GM21825 (cell line): Measurements from ENCODE around the gene MRM1.

ENCODE experiments used
- ATAC-seq: cut with Tn5 transposase; IDR thresholded peaks from one replicate; pipeline ENCODE4 v1.9.1; 2021; ENCODE audit warnings: mild to moderate bottlenecking, moderate library complexity; ENCODE audit not compliant: unreplicated experiment

Gene MRM1

DNA sequence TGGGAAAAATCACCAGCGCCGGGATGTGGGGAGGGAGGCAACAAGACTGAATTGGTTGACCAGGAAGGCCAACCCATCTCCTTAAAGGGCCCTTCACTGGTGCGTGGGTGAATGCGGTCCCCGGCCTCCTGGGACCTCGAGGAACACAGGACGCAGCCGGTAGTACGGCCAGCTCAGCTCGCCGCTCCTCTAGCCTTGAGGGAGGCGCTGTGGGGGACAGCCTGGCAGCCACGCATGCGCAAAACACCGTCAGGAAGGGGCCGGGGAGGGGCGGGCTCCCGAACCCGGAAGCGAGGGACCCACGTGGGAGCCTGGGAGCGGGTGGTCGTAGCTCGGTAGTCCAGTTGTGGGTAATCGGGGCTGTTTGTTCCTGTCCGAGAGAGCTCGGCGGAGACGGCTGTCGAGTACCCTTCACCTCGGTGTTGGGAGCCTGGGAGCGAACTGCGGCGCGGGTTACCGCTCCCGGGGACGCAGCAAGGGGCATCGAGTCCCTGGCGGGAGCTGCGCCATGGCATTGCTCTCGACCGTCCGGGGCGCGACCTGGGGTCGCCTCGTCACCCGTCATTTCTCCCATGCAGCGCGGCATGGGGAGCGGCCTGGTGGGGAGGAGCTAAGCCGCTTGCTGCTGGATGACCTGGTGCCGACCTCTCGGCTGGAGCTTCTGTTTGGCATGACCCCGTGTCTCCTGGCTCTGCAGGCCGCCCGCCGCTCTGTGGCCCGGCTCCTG, at the start of gene MRM1:
TSS of gene MRM1 (plus strand) at position 281 of the 727 bp plus-strand sequence. CDS start at position 509, 228 bp downstream.
- peak; percentile 60 for ATAC-seq

GRCh38 chr17:36553459-36553858, 47.9 kb upstream of the MRM1 start:
- ATAC-seq: no peak

GRCh38 chr17:36566081-36566480, 35.3 kb upstream of the MRM1 start:
- no peak for ATAC-seq

DNA sequence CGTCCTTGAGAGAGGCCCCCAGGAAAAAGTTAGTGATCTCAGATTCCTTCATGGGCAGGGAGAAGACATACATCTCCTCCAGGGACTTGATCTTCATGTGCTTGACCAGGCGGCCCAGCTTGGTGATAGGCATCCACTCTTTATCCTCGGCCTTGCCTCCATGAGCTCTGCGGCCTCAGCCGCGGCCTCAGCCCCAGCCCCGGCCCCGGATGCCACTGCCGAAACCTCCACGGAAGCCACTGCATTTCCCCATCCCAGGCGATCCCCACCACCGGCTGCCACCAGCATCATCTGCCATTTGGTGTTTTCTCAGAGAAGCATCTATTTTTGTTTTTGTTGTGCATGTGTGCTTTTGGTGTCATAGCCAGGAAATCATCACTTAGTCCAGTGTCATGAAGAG, 26.4 kb upstream of the MRM1 start:
- ATAC-seq: no peak

GRCh38 chr17:36576793-36577192, 24.6 kb upstream of the MRM1 start:
- no peak for ATAC-seq

- ATAC-seq: no peak
Observed at GRCh38 chr17:36578671-36579070, 22.7 kb upstream of the MRM1 start.

- ATAC-seq: no peak
Observed at GRCh38 chr17:36583787-36584186, 17.6 kb upstream of the MRM1 start.

- no peak for ATAC-seq
Observed at GRCh38 chr17:36586138-36586537, 15.2 kb upstream of the MRM1 start.

DNA sequence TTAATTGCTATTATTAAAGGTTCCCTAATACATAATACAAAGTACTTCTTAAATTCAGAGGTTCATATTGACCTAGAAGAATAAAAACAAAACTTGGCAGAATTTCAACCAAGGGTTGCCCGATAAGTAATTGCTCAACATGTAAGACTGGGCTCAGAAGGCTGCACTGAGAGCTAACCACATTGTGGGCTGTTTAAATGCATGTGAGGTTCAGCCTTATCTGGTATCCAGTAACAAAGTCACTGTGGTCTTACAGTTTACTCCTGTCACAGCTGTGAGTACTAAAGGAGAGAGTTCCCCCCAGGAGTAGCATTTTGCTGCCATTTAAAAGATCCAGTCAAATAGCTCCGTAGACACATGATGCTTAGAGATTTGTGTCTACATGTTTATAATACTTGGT, 11.3 kb upstream of the MRM1 start:
- no peak for ATAC-seq

DNA sequence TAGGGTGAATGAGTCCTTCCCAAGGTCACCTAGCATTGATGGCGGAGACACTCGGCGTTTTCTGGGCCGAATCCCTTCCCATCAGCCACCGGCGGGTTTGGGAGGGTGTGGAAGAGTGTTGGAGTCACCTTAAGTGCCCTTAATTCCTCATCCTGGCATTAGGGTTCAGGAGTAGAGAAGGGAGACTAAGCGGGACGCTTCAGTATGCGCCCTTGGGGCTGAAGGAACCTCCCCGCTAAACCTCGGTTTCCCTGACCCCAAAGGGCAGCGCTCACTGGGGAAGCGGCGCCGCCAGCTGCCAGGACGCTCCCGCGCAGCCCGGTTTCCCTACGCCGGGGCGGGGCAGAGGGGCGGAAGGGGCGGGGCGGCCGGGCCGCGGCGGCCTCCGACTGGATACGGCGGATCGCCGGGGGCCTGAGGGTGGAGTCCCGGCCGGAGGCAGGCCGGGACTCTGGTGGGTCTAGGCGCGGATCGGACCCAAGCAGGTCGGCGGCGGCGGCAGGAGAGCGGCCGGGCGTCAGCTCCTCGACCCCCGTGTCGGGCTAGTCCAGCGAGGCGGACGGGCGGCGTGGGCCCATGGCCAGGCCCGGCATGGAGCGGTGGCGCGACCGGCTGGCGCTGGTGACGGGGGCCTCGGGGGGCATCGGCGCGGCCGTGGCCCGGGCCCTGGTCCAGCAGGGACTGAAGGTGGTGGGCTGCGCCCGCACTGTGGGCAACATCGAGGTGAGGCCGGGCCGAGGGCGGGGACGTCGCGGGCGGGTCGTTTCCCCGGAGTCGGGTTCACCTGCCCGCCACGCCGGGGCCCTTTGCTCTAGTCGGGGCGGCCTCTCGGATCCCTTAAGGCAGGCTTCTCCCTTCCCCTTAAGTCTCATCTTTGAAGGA, 9.7 kb upstream of the MRM1 start, which contains the start of gene DHRS11:
TSS of gene DHRS11 (plus strand) at position 446 of the 882 bp plus-strand sequence. CDS start at position 577, 131 bp downstream.
- peak; percentile 70 for ATAC-seq

DNA sequence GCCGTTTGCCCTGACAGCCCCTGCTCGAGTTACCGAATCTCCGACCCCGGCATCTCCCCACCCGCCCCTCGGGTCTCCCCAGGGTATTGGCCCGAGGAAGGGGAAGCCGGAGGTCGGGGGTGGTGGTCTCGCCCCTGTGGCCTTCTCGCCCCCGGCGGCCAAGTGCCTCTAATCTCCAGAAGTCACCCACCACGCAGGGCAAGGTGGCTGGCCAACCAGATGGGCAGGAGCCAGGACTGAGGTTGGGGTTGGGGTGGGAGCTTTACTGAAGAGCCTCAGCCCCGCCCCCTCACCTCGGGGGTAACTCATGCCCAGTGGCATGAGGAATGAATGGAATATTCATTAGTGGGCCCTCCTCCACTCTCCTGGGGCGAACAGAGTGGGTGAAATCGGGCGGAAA, 9.1 kb upstream of the MRM1 start:
- peak; percentile 7 for ATAC-seq

GRCh38 chr17:36592716-36593321, 8.6 kb upstream of the MRM1 start:
- no peak for ATAC-seq

- ATAC-seq: no peak
Observed at GRCh38 chr17:36593656-36594316, 7.6 kb upstream of the MRM1 start.

DNA sequence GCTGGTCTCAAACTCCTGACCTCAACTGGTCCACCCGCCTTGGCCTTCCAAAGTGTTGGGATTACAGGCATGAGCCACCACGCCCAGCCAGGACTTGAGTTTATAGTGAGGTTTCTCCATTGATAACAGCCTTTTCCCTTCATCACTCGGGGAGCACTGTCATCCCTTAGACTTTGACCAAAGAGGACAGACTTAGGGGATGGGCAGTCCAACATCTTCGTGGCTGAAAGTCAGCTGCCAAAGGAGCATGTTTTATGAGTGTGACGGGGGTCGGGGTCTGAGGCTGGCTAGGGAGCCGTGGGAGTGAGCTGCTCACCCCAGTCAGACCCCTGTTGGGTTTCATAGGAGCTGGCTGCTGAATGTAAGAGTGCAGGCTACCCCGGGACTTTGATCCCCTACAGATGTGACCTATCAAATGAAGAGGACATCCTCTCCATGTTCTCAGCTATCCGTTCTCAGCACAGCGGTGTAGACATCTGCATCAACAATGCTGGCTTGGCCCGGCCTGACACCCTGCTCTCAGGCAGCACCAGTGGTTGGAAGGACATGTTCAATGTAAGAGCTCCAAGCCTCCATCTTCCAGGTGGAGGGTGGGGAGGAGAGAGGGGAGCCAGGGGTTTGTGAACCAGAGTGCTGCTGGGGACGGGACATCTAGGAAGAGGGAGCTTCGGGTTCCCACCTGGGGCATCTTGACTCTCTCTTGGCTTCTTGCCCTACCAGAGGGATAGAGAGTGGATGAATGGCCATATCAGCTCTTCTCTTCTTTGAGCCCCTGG, 6.6 kb upstream of the MRM1 start:
- no peak for ATAC-seq

- ATAC-seq: no peak
Observed at GRCh38 chr17:36597226-36597625, 4.2 kb upstream of the MRM1 start.

GRCh38 chr17:36597866-36598777, 3.3 kb upstream of the MRM1 start:
- no peak for ATAC-seq

GRCh38 chr17:36598951-36599401, 2.4 kb upstream of the MRM1 start:
- ATAC-seq: no peak

DNA sequence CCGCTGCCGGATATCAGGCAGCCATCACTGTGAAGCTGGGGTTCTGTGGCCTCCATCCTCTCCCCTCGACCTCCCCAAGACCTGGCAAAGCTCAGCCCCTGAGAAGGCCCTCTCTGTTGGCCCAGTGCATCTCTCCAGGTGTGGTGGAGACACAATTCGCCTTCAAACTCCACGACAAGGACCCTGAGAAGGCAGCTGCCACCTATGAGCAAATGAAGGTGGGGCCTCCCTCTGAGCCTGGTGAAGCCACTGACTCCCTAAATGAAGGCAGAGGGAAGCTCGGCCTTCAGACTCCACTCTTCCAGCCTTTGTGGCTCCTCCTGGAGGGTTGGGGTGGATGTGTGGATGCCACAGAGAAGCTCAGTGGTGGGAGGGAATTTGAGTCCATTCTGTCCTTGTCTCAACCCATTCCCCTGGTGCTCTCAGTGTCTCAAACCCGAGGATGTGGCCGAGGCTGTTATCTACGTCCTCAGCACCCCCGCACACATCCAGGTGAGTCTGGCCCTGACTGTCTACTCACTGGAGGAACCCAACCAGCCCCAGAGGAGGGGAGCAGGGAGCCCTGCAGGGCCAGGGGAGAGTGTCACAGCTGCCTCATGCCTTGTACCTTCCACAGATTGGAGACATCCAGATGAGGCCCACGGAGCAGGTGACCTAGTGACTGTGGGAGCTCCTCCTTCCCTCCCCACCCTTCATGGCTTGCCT, 1.7 kb upstream of the MRM1 start:
- ATAC-seq: no peak
